ENCODE data around the gene CDC42. TPM values are rescaled to one million over a fixed set of nuclear protein-coding genes. Genes with fewer than 3 reads are reported as not detected.

CDC42 gene
- total and polyA plus RNA-seq, 2 of the 13 experiments (the other 11 are each of a cell fraction or from before 2014, with no cell fraction given): 138 to 237 TPM

DNA sequence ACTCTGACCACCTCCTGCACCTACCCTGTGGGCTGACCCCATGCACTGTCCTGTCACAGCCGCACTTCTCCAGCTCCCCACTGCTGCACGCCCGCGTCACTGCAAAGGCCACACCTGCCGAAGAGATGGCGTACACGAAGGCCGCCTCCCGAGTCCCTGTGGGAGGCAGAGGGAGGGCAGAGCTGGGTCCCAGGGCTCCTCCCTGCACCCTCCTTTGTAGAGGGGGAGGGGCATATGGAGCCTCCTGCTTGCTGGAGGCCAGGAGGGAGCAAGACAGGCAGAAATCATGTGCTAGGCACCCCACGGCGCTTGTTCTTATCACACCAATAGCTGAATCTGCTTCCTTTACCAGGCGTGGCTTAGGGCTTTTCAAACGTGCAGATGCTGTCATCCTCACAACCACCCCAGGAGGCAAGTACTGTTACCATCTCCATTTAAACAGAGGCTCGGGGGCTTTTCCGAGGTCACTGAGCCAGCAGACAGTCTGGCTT lies 69.0 kb downstream of the CDC42 start:
- 91% methylated on average over 15 of the region's 15 CpGs for WGBS (ENCODE audit: low lambda C conversion rate)
- Histone ChIP-seq H4K20me1 (ENCODE audit: insufficient read depth, low read length) (peaks cover 5% of the 10 kb centered on the region; the same call in 1 of the 2 replicates), H3K4me3 (replicated peaks in 1 of 3; ENCODE audit: insufficient read depth in 1 of 3, low read depth in 2 of 3, low read length in 3 of 3) (no peak overlapping the region), H3K9ac (ENCODE audit: insufficient read depth, low read depth, low read length) (no peak overlapping the region), H3K36me3 (replicated peaks in 1 of 2; ENCODE audit: control insufficient read depth in 1 of 2, insufficient read depth in 2 of 2, low read length in 2 of 2) (no peaks in the 10 kb centered on the region; a peak in 1 of 5 replicates), H3K27me3 (ENCODE audit: control insufficient read depth in 1 of 2, insufficient read depth in 2 of 2, low read length in 2 of 2) (no peaks in the 10 kb centered on the region; a peak in 1 of 5 replicates), H3K27ac (ENCODE audit: extremely low read length, insufficient read depth, low read length) (no peak overlapping the region), H2AFZ (ENCODE audit: low read length) (no peak overlapping the region), H3K4me1 (ENCODE audit: insufficient read depth, low read length) (no peaks in the 10 kb centered on the region), H3K4me2 (ENCODE audit: low read depth, low read length) (no peak overlapping the region), H3K79me2 (ENCODE audit: insufficient read depth, low read length) (no peaks in the 10 kb centered on the region), H3K9me3 (ENCODE audit: low read length) (no peaks in the 10 kb centered on the region)
- CTCF ChIA-PET (ENCODE audit: low intra/inter-chr PET ratio, low total read pairs): no interaction called here
- BruUV-seq (replicated peaks): no TSS peak
- in situ Hi-C loops (cut with HindIII; ENCODE audit: extremely low pct_ligation_motif_present, low pct_unique_long_range_greater_than_20kb) (no loop called here), intact Hi-C loops (cut with micrococcal nuclease; ENCODE audit: unreplicated experiment) (no loop called here)
- FAIRE-seq (no peak), ATAC-seq (no peak), DNase-seq (ENCODE audit: low spot score) (no peak)
- POLR2A ChIA-PET: no interaction called here
- TF ChIP-seq AGO2 (optimal IDR thresholded peaks at IDR 0.05; ENCODE audit: low read depth, low read length) (peak; percentile 49), FOXM1 (CRISPR knock-in tag; IDR thresholded peaks at IDR 0.05) (no peak)

DNA sequence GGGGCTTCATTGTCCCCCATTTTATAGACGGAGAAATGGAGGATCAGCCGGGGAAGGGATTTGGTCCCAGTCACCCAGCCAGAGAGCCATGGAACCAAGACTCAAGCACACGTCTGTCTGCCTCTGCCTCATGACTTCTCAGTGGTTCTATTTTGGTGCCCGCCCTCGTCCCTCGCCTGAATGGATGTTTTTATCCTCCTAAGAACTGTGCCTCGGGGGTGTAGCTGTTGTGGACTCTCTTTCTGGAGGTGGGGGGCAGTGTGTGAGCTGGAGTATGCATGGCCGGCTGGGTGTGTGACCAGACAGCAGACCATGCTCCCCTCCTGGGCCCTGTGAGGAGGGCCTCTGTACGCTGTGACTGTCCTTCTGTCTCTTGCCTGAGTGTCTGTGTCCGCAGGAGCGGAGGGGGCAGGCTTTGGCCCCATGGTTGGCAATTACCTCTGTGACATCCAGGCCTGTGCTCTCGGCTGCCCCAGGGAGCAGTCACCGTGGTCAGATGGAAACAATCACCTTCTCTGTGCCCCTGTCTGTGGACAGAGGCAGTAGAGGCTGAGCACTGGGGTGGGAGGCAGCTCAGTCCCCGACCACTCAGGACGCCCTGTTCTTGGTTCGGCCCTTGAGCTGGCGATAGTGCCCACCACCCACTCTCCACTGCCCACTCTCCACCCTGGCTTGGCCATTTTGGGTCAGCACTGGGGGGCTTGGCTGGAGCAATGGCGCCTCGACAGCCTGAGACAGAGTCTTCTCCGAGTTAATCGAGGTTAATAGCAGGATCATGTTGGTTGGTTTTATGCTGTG lies 70.0 kb downstream of the CDC42 start:
- in situ Hi-C loops (cut with HindIII; ENCODE audit: extremely low pct_ligation_motif_present, low pct_unique_long_range_greater_than_20kb) (no loop called here), intact Hi-C loops (cut with micrococcal nuclease; ENCODE audit: unreplicated experiment) (no loop called here)
- no peak overlapping the region for H3K4me2 ChIP-seq (ENCODE audit: low read depth, low read length)
- no peaks in the 10 kb centered on the region; a peak in 1 of 5 replicates for H3K36me3 ChIP-seq (replicated peaks in 1 of 2; ENCODE audit: control insufficient read depth in 1 of 2, insufficient read depth in 2 of 2, low read length in 2 of 2)
- DNase-seq (ENCODE audit: low spot score) (no peak), ATAC-seq (no peak), FAIRE-seq (no peak)
- H2AFZ ChIP-seq (ENCODE audit: low read length): no peak overlapping the region
- H3K9ac ChIP-seq (ENCODE audit: insufficient read depth, low read depth, low read length): no peak overlapping the region
- no peaks in the 10 kb centered on the region for H3K4me1 ChIP-seq (ENCODE audit: insufficient read depth, low read length)
- no peak overlapping the region for H3K27ac ChIP-seq (ENCODE audit: extremely low read length, insufficient read depth, low read length)
- CTCF ChIA-PET (ENCODE audit: low intra/inter-chr PET ratio, low total read pairs): no interaction called here
- WGBS (ENCODE audit: low lambda C conversion rate): 87% methylated on average over 20 of the region's 21 CpGs
- H3K9me3 ChIP-seq (ENCODE audit: low read length): no peaks in the 10 kb centered on the region
- BruUV-seq (replicated peaks): no TSS peak
- H3K27me3 ChIP-seq (ENCODE audit: control insufficient read depth in 1 of 2, insufficient read depth in 2 of 2, low read length in 2 of 2): no peaks in the 10 kb centered on the region; a peak in 1 of 5 replicates
- peaks cover 5% of the 10 kb centered on the region; the same call in 1 of the 2 replicates for H4K20me1 ChIP-seq (ENCODE audit: insufficient read depth, low read length)
- H3K4me3 ChIP-seq (replicated peaks in 1 of 3; ENCODE audit: insufficient read depth in 1 of 3, low read depth in 2 of 3, low read length in 3 of 3): no peak overlapping the region
- POLR2A ChIA-PET: no interaction called here
- no peaks in the 10 kb centered on the region for H3K79me2 ChIP-seq (ENCODE audit: insufficient read depth, low read length)
- TF ChIP-seq, protein P1, sequence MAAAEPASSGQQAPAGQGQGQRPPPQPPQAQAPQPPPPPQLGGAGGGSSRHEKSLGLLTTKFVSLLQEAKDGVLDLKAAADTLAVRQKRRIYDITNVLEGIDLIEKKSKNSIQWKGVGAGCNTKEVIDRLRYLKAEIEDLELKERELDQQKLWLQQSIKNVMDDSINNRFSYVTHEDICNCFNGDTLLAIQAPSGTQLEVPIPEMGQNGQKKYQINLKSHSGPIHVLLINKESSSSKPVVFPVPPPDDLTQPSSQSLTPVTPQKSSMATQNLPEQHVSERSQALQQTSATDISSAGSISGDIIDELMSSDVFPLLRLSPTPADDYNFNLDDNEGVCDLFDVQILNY (CRISPR knock-in tag; conservative IDR thresholded peaks at IDR 0.05): no peak
- TF ChIP-seq FOXJ3 (CRISPR knock-in tag; IDR thresholded peaks at IDR 0.05; ENCODE audit: borderline replicate concordance): no peak
- TF ChIP-seq, protein P2, sequence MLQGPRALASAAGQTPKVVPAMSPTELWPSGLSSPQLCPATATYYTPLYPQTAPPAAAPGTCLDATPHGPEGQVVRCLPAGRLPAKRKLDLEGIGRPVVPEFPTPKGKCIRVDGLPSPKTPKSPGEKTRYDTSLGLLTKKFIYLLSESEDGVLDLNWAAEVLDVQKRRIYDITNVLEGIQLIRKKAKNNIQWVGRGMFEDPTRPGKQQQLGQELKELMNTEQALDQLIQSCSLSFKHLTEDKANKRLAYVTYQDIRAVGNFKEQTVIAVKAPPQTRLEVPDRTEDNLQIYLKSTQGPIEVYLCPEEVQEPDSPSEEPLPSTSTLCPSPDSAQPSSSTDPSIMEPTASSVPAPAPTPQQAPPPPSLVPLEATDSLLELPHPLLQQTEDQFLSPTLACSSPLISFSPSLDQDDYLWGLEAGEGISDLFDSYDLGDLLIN (CRISPR knock-in tag; IDR thresholded peaks at IDR 0.05; ENCODE audit: borderline replicate concordance): no peak
- TF ChIP-seq, protein P3, sequence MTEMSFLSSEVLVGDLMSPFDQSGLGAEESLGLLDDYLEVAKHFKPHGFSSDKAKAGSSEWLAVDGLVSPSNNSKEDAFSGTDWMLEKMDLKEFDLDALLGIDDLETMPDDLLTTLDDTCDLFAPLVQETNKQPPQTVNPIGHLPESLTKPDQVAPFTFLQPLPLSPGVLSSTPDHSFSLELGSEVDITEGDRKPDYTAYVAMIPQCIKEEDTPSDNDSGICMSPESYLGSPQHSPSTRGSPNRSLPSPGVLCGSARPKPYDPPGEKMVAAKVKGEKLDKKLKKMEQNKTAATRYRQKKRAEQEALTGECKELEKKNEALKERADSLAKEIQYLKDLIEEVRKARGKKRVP (CRISPR knock-in tag; IDR thresholded peaks at IDR 0.05): no peak
- TF ChIP-seq, protein P4, sequence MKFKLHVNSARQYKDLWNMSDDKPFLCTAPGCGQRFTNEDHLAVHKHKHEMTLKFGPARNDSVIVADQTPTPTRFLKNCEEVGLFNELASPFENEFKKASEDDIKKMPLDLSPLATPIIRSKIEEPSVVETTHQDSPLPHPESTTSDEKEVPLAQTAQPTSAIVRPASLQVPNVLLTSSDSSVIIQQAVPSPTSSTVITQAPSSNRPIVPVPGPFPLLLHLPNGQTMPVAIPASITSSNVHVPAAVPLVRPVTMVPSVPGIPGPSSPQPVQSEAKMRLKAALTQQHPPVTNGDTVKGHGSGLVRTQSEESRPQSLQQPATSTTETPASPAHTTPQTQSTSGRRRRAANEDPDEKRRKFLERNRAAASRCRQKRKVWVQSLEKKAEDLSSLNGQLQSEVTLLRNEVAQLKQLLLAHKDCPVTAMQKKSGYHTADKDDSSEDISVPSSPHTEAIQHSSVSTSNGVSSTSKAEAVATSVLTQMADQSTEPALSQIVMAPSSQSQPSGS (CRISPR knock-in tag; IDR thresholded peaks at IDR 0.05): no peak
- no peak for TF ChIP-seq FOXA1 (IDR thresholded peaks at IDR 0.05)
- no peak for TF ChIP-seq FOXA1 (CRISPR knock-in tag; IDR thresholded peaks at IDR 0.05)
- TF ChIP-seq SETDB1 (CRISPR knock-in tag; IDR thresholded peaks at IDR 0.05; ENCODE audit: borderline replicate concordance): no peak

All from HepG2 (cell line).